WTC11 (cell line): Measurements from ENCODE around the gene CPB1. TPM values are rescaled to one million over a fixed set of nuclear protein-coding genes. Genes with fewer than 3 reads are reported as not detected.
A peak's percentile ranks its signal among the peaks of the same experiment; 100 is the strongest.

ENCODE experiments used
- ATAC-seq: fragments of 200-7000 bp; cut with Tn5 transposase; 2 replicates; pipeline ENCODE4 v1.10.0; 2021; ENCODE audit warnings: mild to moderate bottlenecking, moderate library complexity
- CTCF ChIA-PET: fragments of 300-600 bp; sonication (Branson Sonifier 250); formaldehyde crosslinking; loops from one replicate; lab custom pipeline; 2021; ENCODE audit warnings: antibody characterized with exemption; lab: Charles Lee
- POLR2A ChIA-PET: fragments of 350-600 bp; sonication (Branson Sonifier 250); formaldehyde crosslinking; loops from one replicate; lab custom pipeline; 2021; ENCODE audit warnings: antibody characterized with exemption; lab: Charles Lee
- DNase-seq: peaks from one replicate; pipeline ENCODE4 v3.0.0; 2021; ENCODE audit warnings: low spot score
- H3K27ac Mint-ChIP-seq: 2 replicates; pipeline ENCODE4 v1.8.0; 2021; ENCODE audit warnings: mixed read lengths
- H3K27me3 Mint-ChIP-seq: 2 replicates; pipeline ENCODE4 v1.8.0; 2021; ENCODE audit warnings: low read depth, mild to moderate bottlenecking, moderate library complexity, mixed read lengths
- H3K36me3 Mint-ChIP-seq: 2 replicates; pipeline ENCODE4 v1.8.0; 2021; ENCODE audit warnings: mixed read lengths
- H3K4me1 Mint-ChIP-seq: 2 replicates; pipeline ENCODE4 v1.8.0; 2022; ENCODE audit warnings: mixed read lengths
- H3K4me3 Mint-ChIP-seq: 2 replicates; pipeline ENCODE4 v1.8.0; 2021; ENCODE audit warnings: mild to moderate bottlenecking, moderate library complexity, mixed read lengths
- H3K9me3 Mint-ChIP-seq: 2 replicates; pipeline ENCODE4 v1.8.0; 2021; ENCODE audit warnings: mixed read lengths
- FOXJ3 ChIP-seq: sonication (generic); formaldehyde crosslinking; IDR thresholded peaks from 2 replicates; pipeline ENCODE4 v1.9.0; 2021; ENCODE audit warnings: missing genetic modification reagents, mild to moderate bottlenecking, borderline replicate concordance
- FOXK1 ChIP-seq: sonication (generic); formaldehyde crosslinking; IDR thresholded peaks from 2 replicates; pipeline ENCODE4 v1.8.0; 2022; ENCODE audit warnings: mild to moderate bottlenecking, moderate library complexity, missing genetic modification reagents
- GTF2I ChIP-seq: fragments of 250-450 bp; sonication (Bioruptor Pico); conservative IDR thresholded peaks from 2 replicates; pipeline ENCODE4 v1.4.0; 2021; ENCODE audit warnings: mild to moderate bottlenecking
- NR3C1 ChIP-seq: sonication (generic); formaldehyde crosslinking; conservative IDR thresholded peaks from 2 replicates; pipeline ENCODE4 v1.8.1; 2023; ENCODE audit warnings: low read depth, mild to moderate bottlenecking, missing genetic modification reagents
- RORB ChIP-seq: fragments of 250-450 bp; sonication (Bioruptor Pico); IDR thresholded peaks from 2 replicates; pipeline ENCODE4 v1.9.0; 2021; ENCODE audit warnings: mild to moderate bottlenecking
- SMAD3 ChIP-seq: sonication (generic); formaldehyde crosslinking; IDR thresholded peaks from 2 replicates; pipeline ENCODE4 v1.8.0; 2022; ENCODE audit warnings: missing genetic modification reagents, mild to moderate bottlenecking, borderline replicate concordance
- TEAD4 ChIP-seq: sonication (generic); formaldehyde crosslinking; IDR thresholded peaks from 2 replicates; pipeline ENCODE4 v1.8.0; 2022; ENCODE audit warnings: mild to moderate bottlenecking, missing genetic modification reagents
- ZNF121 ChIP-seq: sonication (generic); formaldehyde crosslinking; IDR thresholded peaks from 2 replicates; pipeline ENCODE4 v1.8.0; 2023; ENCODE audit warnings: missing genetic modification reagents
- total RNA-seq: library from RNA; stranded (reverse); gene quantifications from 3 replicates; pipeline ENCODE4 v1.2.3, GENCODE V29; 2021
- TF ChIP-seq, protein P1 (sequence below): fragments of 200-600 bp; IDR thresholded peaks from 2 replicates; pipeline ENCODE4 v1.8.0; 2022; ENCODE audit warnings: antibody characterized with exemption
- TF ChIP-seq, protein P2 (sequence below): sonication (generic); formaldehyde crosslinking; IDR thresholded peaks from 2 replicates; pipeline ENCODE4 v1.8.1; 2023; ENCODE audit warnings: mild to moderate bottlenecking, missing genetic modification reagents
- TF ChIP-seq, protein P3 (sequence below): fragments of 250-450 bp; sonication (Bioruptor Pico); IDR thresholded peaks from 2 replicates; pipeline ENCODE4 v1.9.0; 2021; ENCODE audit warnings: mild to moderate bottlenecking
- TF ChIP-seq, protein P4 (sequence below): sonication (generic); formaldehyde crosslinking; IDR thresholded peaks from 2 replicates; pipeline ENCODE4 v1.8.1; 2023; ENCODE audit warnings: mild to moderate bottlenecking, moderate library complexity, missing genetic modification reagents
- TF ChIP-seq, protein P5 (sequence below): sonication (generic); formaldehyde crosslinking; IDR thresholded peaks from 2 replicates; pipeline ENCODE4 v1.8.1; 2022; ENCODE audit warnings: mild to moderate bottlenecking, missing genetic modification reagents, moderate library complexity, borderline replicate concordance
- TF ChIP-seq, protein P6 (sequence below): fragments of 250-450 bp; sonication (Bioruptor Pico); IDR thresholded peaks from 2 replicates; pipeline ENCODE4 v1.9.0; 2021; ENCODE audit warnings: mild to moderate bottlenecking, borderline replicate concordance
- TF ChIP-seq, protein P7 (sequence below): sonication (generic); formaldehyde crosslinking; IDR thresholded peaks from 2 replicates; pipeline ENCODE4 v1.8.1; 2023; ENCODE audit warnings: mild to moderate bottlenecking, missing genetic modification reagents, moderate library complexity
- TF ChIP-seq, protein P8 (sequence below): sonication (generic); formaldehyde crosslinking; IDR thresholded peaks from 2 replicates; pipeline ENCODE4 v1.8.0; 2022; ENCODE audit warnings: mild to moderate bottlenecking, missing genetic modification reagents
- TF ChIP-seq, protein P9 (sequence below): sonication (generic); formaldehyde crosslinking; IDR thresholded peaks from 2 replicates; pipeline ENCODE4 v1.8.1; 2022; ENCODE audit warnings: missing genetic modification reagents, borderline replicate concordance

CPB1 gene
- total RNA-seq, 1 experiment from 2014 or later = 5.0 TPM

DNA sequence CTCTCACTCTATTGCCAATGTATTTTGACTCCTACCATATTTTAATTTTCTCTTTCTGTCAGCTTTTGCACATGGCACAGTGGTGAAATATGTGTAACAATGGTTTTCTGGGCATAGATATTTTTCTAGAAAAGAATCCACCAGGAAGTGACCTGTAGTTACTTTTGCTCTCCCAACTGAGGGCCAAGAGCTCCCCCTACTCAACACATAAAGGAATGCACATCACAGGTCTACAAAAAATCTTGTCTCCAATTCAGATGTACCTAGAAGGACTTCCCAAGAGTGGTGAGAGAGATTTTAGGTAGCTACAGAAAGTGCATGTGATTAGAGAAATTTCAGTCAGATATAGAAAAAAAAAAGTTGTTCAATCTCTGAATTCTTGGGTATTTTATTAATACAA lies 53.1 kb downstream of the CPB1 start:
- H3K36me3 Mint-ChIP-seq = no peaks in the 10 kb centered on the region
- TF ChIP-seq, protein P1, sequence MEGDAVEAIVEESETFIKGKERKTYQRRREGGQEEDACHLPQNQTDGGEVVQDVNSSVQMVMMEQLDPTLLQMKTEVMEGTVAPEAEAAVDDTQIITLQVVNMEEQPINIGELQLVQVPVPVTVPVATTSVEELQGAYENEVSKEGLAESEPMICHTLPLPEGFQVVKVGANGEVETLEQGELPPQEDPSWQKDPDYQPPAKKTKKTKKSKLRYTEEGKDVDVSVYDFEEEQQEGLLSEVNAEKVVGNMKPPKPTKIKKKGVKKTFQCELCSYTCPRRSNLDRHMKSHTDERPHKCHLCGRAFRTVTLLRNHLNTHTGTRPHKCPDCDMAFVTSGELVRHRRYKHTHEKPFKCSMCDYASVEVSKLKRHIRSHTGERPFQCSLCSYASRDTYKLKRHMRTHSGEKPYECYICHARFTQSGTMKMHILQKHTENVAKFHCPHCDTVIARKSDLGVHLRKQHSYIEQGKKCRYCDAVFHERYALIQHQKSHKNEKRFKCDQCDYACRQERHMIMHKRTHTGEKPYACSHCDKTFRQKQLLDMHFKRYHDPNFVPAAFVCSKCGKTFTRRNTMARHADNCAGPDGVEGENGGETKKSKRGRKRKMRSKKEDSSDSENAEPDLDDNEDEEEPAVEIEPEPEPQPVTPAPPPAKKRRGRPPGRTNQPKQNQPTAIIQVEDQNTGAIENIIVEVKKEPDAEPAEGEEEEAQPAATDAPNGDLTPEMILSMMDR = peak; percentile 34; the same call in 1 of the 2 replicates
- no peak for TF ChIP-seq FOXJ3 (CRISPR knock-in tag)
- TF ChIP-seq, all 79 proteins: peak for 1
- Mint-ChIP-seq H3K9me3 (no peaks in the 10 kb centered on the region), H3K27ac (no peak overlapping the region; the same call in 1 of the 2 replicates), H3K4me3 (no peak overlapping the region), H3K4me1 (no peaks in the 10 kb centered on the region; the same call in 1 of the 2 replicates), H3K27me3 (no peaks in the 10 kb centered on the region)
- ChIA-PET POLR2A (interaction anchor here (0.6 kb wide), 1 partner anchor 794 kb away, joined by 3 read pairs; no protein-coding TSS in a partner anchor), CTCF (interaction anchor here (0.6 to 2.7 kb wide), 17 partner anchors 9 to 162 kb away, joined by 3 to 23 read pairs (median 4); no protein-coding TSS in a partner anchor)
- DNase-seq (peak; percentile 19), ATAC-seq (peak; percentile 97)

DNA sequence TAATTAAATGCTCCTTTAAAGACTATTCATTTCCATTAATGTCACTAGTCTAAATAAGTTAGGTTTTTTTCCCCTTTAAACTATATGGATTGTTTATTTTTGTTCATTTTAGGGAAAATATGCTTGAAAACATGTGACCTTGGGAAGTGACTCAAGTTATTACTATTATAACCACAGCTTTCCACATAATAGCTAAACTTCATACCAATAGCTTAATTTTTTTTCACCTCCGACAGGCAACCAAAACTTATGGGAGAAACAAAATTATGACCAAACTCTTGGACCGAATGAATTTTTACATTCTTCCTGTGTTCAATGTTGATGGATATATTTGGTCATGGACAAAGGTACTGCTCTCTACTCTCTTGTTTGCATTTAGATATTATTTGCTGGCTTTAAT lies 53.7 kb downstream of the CPB1 start:
- Mint-ChIP-seq H3K4me1 (no peaks in the 10 kb centered on the region; the same call in 1 of the 2 replicates), H3K4me3 (no peak overlapping the region), H3K36me3 (no peaks in the 10 kb centered on the region), H3K27me3 (no peaks in the 10 kb centered on the region), H3K27ac (no peak overlapping the region), H3K9me3 (no peaks in the 10 kb centered on the region)
- POLR2A ChIA-PET = interaction anchor here (0.6 kb wide), 1 partner anchor 795 kb away, joined by 3 read pairs; no protein-coding TSS in a partner anchor
- ATAC-seq = no peak
- CTCF ChIA-PET = interaction anchor here (0.6 to 2.7 kb wide), 17 partner anchors 8 to 162 kb away, joined by 3 to 23 read pairs (median 4); no protein-coding TSS in a partner anchor
- no peak for DNase-seq
- TF ChIP-seq, protein P2, sequence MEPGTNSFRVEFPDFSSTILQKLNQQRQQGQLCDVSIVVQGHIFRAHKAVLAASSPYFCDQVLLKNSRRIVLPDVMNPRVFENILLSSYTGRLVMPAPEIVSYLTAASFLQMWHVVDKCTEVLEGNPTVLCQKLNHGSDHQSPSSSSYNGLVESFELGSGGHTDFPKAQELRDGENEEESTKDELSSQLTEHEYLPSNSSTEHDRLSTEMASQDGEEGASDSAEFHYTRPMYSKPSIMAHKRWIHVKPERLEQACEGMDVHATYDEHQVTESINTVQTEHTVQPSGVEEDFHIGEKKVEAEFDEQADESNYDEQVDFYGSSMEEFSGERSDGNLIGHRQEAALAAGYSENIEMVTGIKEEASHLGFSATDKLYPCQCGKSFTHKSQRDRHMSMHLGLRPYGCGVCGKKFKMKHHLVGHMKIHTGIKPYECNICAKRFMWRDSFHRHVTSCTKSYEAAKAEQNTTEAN = no peak
- no peak for TF ChIP-seq SMAD3
- TF ChIP-seq GTF2I (CRISPR knock-in tag) = no peak
- TF ChIP-seq NR3C1 (CRISPR knock-in tag) = no peak
- TF ChIP-seq, protein P3, sequence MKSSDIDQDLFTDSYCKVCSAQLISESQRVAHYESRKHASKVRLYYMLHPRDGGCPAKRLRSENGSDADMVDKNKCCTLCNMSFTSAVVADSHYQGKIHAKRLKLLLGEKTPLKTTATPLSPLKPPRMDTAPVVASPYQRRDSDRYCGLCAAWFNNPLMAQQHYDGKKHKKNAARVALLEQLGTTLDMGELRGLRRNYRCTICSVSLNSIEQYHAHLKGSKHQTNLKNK (CRISPR knock-in tag) = no peak
- TF ChIP-seq FOXK1 (CRISPR knock-in tag) = no peak
- no peak for TF ChIP-seq RORB (CRISPR knock-in tag)
- TF ChIP-seq, protein P4, sequence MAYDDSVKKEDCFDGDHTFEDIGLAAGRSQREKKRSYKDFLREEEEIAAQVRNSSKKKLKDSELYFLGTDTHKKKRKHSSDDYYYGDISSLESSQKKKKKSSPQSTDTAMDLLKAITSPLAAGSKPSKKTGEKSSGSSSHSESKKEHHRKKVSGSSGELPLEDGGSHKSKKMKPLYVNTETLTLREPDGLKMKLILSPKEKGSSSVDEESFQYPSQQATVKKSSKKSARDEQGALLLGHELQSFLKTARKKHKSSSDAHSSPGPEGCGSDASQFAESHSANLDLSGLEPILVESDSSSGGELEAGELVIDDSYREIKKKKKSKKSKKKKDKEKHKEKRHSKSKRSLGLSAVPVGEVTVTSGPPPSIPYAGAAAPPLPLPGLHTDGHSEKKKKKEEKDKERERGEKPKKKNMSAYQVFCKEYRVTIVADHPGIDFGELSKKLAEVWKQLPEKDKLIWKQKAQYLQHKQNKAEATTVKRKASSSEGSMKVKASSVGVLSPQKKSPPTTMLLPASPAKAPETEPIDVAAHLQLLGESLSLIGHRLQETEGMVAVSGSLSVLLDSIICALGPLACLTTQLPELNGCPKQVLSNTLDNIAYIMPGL (CRISPR knock-in tag) = no peak
- TF ChIP-seq, protein P5, sequence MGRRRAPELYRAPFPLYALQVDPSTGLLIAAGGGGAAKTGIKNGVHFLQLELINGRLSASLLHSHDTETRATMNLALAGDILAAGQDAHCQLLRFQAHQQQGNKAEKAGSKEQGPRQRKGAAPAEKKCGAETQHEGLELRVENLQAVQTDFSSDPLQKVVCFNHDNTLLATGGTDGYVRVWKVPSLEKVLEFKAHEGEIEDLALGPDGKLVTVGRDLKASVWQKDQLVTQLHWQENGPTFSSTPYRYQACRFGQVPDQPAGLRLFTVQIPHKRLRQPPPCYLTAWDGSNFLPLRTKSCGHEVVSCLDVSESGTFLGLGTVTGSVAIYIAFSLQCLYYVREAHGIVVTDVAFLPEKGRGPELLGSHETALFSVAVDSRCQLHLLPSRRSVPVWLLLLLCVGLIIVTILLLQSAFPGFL (CRISPR knock-in tag) = no peak
- TF ChIP-seq TEAD4 (CRISPR knock-in tag) = no peak
- TF ChIP-seq, protein P6, sequence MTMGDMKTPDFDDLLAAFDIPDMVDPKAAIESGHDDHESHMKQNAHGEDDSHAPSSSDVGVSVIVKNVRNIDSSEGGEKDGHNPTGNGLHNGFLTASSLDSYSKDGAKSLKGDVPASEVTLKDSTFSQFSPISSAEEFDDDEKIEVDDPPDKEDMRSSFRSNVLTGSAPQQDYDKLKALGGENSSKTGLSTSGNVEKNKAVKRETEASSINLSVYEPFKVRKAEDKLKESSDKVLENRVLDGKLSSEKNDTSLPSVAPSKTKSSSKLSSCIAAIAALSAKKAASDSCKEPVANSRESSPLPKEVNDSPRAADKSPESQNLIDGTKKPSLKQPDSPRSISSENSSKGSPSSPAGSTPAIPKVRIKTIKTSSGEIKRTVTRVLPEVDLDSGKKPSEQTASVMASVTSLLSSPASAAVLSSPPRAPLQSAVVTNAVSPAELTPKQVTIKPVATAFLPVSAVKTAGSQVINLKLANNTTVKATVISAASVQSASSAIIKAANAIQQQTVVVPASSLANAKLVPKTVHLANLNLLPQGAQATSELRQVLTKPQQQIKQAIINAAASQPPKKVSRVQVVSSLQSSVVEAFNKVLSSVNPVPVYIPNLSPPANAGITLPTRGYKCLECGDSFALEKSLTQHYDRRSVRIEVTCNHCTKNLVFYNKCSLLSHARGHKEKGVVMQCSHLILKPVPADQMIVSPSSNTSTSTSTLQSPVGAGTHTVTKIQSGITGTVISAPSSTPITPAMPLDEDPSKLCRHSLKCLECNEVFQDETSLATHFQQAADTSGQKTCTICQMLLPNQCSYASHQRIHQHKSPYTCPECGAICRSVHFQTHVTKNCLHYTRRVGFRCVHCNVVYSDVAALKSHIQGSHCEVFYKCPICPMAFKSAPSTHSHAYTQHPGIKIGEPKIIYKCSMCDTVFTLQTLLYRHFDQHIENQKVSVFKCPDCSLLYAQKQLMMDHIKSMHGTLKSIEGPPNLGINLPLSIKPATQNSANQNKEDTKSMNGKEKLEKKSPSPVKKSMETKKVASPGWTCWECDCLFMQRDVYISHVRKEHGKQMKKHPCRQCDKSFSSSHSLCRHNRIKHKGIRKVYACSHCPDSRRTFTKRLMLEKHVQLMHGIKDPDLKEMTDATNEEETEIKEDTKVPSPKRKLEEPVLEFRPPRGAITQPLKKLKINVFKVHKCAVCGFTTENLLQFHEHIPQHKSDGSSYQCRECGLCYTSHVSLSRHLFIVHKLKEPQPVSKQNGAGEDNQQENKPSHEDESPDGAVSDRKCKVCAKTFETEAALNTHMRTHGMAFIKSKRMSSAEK (CRISPR knock-in tag) = no peak
- TF ChIP-seq, protein P7, sequence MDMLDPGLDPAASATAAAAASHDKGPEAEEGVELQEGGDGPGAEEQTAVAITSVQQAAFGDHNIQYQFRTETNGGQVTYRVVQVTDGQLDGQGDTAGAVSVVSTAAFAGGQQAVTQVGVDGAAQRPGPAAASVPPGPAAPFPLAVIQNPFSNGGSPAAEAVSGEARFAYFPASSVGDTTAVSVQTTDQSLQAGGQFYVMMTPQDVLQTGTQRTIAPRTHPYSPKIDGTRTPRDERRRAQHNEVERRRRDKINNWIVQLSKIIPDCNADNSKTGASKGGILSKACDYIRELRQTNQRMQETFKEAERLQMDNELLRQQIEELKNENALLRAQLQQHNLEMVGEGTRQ (CRISPR knock-in tag) = no peak
- TF ChIP-seq, protein P8, sequence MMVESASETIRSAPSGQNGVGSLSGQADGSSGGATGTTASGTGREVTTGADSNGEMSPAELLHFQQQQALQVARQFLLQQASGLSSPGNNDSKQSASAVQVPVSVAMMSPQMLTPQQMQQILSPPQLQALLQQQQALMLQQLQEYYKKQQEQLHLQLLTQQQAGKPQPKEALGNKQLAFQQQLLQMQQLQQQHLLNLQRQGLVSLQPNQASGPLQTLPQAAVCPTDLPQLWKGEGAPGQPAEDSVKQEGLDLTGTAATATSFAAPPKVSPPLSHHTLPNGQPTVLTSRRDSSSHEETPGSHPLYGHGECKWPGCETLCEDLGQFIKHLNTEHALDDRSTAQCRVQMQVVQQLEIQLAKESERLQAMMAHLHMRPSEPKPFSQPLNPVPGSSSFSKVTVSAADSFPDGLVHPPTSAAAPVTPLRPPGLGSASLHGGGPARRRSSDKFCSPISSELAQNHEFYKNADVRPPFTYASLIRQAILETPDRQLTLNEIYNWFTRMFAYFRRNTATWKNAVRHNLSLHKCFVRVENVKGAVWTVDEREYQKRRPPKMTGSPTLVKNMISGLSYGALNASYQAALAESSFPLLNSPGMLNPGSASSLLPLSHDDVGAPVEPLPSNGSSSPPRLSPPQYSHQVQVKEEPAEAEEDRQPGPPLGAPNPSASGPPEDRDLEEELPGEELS (CRISPR knock-in tag) = no peak
- TF ChIP-seq, protein P9, sequence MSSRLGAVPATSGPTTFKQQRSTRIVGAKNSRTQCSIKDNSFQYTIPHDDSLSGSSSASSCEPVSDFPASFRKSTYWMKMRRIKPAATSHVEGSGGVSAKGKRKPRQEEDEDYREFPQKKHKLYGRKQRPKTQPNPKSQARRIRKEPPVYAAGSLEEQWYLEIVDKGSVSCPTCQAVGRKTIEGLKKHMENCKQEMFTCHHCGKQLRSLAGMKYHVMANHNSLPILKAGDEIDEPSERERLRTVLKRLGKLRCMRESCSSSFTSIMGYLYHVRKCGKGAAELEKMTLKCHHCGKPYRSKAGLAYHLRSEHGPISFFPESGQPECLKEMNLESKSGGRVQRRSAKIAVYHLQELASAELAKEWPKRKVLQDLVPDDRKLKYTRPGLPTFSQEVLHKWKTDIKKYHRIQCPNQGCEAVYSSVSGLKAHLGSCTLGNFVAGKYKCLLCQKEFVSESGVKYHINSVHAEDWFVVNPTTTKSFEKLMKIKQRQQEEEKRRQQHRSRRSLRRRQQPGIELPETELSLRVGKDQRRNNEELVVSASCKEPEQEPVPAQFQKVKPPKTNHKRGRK (CRISPR knock-in tag) = no peak
- no peak for TF ChIP-seq ZNF121
